GM12892 (cell line): ENCODE results near the gene SPINK6.

Experiments used
- DNase-seq: peaks from one replicate; pipeline ENCODE4 v3.0.0; 2011; ENCODE audit not compliant: insufficient read length
- FAIRE-seq: peaks from 2 replicates; lab custom pipeline; 2011; peaks lifted over from hg19 to GRCh38; lab: Jason Lieb, UNC
- POLR2A ChIP-seq: IDR thresholded peaks from 2 replicates; pipeline ENCODE4 v1.6.1; 2011; ENCODE audit warnings: low read depth, low read length, control low read depth
- POLR2AphosphoS5 ChIP-seq: IDR thresholded peaks from 2 replicates; pipeline ENCODE4 v1.6.1; 2011; ENCODE audit warnings: low read depth, low read length, control low read depth
- TAF1 ChIP-seq: IDR thresholded peaks from 2 replicates; pipeline ENCODE4 v1.6.1; 2011; ENCODE audit warnings: low read depth, mild to moderate bottlenecking, control low read depth, low read length, borderline replicate concordance

Gene SPINK6

DNA sequence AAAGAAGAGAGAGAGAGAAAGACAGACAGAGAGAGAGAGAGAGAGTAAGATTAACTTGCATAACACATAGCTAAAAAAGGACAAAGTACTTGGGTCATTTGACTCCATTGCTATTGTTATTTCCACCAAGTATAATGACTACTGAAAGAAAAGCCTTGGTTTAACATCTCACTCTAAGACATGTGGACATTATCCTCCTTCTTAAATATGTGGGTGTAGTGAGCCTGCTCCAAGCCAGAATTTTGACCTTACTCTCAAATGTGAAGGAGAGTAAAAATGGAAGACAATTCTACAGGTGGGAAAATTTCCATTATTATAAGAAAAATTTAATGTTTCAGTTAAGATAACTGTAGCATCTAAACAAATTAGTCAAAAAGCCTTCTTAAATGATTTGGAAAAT lies 27.0 kb downstream of the SPINK6 start:
- FAIRE-seq (no peak), DNase-seq (no peak)
- TF ChIP-seq TAF1 = no peak

DNA sequence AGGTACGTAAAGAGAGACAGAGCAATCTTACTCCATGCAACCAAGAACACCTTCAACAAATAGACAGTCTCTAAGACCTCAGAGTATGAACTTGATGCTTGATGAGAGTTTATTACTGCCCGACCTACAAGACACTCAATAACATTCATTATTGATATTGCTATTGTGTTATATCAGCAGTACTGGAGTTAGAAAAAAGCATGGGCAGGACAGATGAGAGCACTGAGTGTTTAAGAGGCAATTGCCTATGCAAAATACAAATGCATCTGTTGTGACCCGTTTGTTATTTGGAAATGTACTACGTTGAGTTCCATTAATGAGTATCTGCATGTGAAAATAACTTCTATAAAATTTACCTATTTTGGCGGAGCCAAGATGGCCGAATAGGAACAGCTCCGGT lies 27.4 kb downstream of the SPINK6 start:
- DNase-seq (no peak), FAIRE-seq (no peak)
- TF ChIP-seq TAF1 (no peak), POLR2A (no peak), POLR2AphosphoS5 (no peak)

DNA sequence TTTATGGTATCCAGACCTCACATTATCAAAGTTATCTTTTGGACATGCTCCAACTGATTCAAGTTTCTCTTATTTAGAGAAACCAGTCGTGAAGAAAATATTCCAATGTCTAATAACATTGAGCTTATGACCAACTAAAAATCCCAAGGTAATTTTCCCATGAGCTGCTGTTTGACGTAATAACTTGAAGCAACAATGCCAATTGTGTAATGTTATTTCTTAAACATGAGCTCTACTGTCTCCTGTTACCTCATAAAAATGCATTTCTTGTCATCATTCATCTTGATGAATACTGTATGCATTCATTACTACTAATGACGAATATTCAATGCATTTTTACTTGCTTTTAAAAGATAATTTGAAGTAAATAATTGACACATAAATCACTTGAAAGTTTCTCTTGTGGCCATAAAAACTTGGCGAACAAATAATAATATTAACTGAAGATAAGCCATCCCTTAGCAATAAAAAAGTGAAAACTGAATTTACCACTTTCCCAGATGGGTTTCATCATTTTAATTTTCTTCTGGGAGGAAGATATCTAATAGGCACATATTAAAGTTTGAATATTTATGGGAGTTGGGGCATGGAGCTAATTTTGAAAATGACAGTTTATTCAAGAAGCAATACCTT lies 35.1 kb downstream of the SPINK6 start:
- no peak for TF ChIP-seq POLR2AphosphoS5
- TF ChIP-seq POLR2A = no peak
- TF ChIP-seq TAF1 = no peak
- DNase-seq (no peak), FAIRE-seq (no peak)

DNA sequence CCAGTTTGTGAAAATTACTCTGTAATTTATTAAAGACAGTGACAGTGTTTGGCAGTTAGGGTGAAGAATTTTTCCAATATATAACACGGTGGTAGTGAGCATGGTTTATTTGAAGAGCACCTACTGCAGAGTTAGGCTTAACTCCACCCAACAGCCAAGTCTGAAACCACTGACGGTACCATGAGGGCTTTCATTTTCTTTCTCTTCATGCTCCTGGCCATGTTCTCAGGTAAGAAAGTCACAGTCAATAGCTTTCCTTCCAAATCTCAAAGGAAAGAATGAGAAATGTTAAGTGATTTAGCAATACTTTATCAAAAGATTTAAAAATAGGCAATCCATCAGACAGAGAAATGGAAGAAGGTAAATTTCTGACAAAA lies 35.6 kb downstream of the SPINK6 start, which contains the start of gene MARCOL:
Gene MARCOL (plus strand): TSS at position 108 of the 377 bp plus-strand sequence. CDS start 73 bp downstream, at position 181.
- no peak for FAIRE-seq
- no peak for DNase-seq
- TF ChIP-seq POLR2A = no peak
- no peak for TF ChIP-seq POLR2AphosphoS5
- no peak for TF ChIP-seq TAF1

DNA sequence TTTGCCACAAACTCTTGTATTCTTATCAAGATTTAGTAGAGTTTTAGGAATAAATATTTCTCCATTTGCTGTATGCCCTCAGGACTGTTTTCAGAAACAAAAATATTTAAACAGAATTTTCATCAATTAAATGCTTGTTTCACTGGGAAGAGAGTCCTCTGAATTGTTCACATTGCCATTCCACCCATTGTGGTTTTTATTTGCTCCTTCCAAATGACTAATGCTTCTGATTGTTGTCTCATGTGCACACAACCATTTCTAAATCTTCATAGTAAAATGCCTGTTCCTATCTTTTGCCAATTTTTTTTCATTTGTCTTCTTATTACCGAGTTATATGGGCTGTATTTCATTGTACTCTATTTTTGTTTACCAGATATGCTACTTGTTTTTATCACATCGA lies 46.1 kb downstream of the SPINK6 start:
- FAIRE-seq = no peak

DNA sequence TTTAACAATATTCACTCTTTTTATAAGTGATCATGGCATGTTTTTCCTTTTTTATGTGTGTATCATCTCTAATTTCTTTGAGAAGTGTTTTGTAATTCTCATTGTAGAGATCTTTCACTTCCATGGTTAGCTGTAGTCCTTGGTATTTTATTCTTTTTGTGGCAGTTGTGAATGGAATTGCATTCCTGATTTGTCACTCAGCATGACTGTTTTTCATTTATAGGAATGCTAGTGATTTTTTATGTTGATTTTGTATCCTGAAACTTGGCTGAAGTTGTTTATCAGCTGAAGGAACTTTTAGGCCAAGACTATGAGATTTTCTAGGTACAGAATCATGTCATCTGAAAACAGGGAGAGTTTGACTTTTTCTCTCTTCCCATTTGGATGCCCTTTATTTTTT lies 52.6 kb downstream of the SPINK6 start:
- DNase-seq = no peak
- TF ChIP-seq POLR2AphosphoS5 = no peak
- FAIRE-seq = no peak

More for the DNA sequence above, 46.1 kb downstream of the SPINK6 start:
- no peak for DNase-seq
- TF ChIP-seq POLR2A = no peak
- no peak for TF ChIP-seq POLR2AphosphoS5
- TF ChIP-seq TAF1 = no peak

DNA sequence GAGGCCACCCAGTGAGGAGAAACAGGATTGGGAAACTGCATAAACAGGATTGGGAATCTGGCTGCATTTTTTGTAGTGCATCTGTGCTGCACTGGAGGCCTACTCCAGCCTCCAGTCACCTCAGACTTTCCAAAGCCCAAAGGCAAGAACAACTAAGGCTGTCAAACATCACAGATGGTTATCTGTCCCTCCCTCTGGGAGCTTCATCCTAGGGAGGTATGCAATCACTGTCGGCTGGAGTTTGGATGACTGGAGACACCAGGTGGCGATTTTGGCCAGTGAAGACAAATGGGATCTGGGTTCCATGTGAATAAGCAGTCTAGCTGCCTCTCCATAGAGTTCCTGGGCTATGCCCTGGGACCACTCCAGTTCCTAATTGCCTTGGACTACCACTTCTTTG lies 56.4 kb downstream of the SPINK6 start:
- DNase-seq = no peak
- TF ChIP-seq POLR2AphosphoS5 = no peak
- TF ChIP-seq POLR2A = no peak
- no peak for TF ChIP-seq TAF1
- no peak for FAIRE-seq

DNA sequence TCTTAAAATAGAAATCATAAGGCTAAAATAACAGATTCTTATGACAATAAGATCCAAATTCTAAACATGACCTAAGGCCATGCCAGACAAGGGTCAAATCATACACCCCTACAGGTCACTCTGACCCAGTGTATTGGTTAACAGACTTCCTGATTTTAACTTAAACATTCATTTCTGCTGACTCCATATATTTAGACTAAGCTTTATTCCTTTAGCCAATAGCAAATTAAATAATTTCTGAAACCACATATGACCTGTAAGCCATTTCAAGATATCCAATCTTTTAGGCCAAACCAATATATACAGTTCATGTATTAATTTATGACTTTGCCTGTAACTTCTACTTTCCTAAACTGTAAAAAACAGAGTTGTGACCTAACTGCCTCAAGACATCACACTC lies 58.4 kb downstream of the SPINK6 start:
- DNase-seq = no peak
- TF ChIP-seq POLR2A = no peak
- TF ChIP-seq TAF1 = no peak
- no peak for TF ChIP-seq POLR2AphosphoS5
- no peak for FAIRE-seq
